RWPE2 (cell line): ENCODE results near the gene SMIM22.

Experiments
- ATAC-seq: fragments of 200-7000 bp; cut with Tn5 transposase; 3 replicates; pipeline ENCODE4 v1.9.1; 2021; ENCODE audit warnings: low read depth
- DNase-seq: peaks from one replicate; pipeline ENCODE4 v3.0.0-alpha.2; 2020; ENCODE audit warnings: low spot score
- H3K27ac ChIP-seq: fragments of 450-650 bp; 2 replicates; pipeline ENCODE4 v1.5.1; 2017; ENCODE audit warnings: mild to moderate bottlenecking; ENCODE audit not compliant: poor library complexity, severe bottlenecking
- H3K27me3 ChIP-seq: fragments of 250-450 bp; sonication (Bioruptor Pico); 2 replicates; pipeline ENCODE4 v1.5.1; 2021; ENCODE audit warnings: mild to moderate bottlenecking, moderate library complexity; ENCODE audit not compliant: insufficient read depth, poor library complexity, severe bottlenecking
- H3K36me3 ChIP-seq: fragments of 250-450 bp; sonication (Bioruptor Pico); 2 replicates; pipeline ENCODE4 v1.5.1; 2020; ENCODE audit warnings: low read depth, mild to moderate bottlenecking, moderate library complexity
- H3K4me1 ChIP-seq: fragments of 250-450 bp; sonication (Bioruptor Pico); 2 replicates; pipeline ENCODE4 v1.5.1; 2021; ENCODE audit warnings: mild to moderate bottlenecking, moderate library complexity; ENCODE audit not compliant: insufficient read depth, poor library complexity, severe bottlenecking
- H3K4me3 ChIP-seq: fragments of 250-450 bp; sonication (Bioruptor Pico); 2 replicates; pipeline ENCODE4 v1.5.1; 2021; ENCODE audit warnings: mild to moderate bottlenecking, moderate library complexity; ENCODE audit not compliant: severe bottlenecking
- H3K9me3 ChIP-seq: fragments of 250-450 bp; sonication (Bioruptor Pico); 2 replicates; pipeline ENCODE4 v1.5.1; 2021; ENCODE audit warnings: mild to moderate bottlenecking, moderate library complexity; ENCODE audit not compliant: severe bottlenecking
- TF ChIP-seq, protein P1 (sequence below): fragments of 450-650 bp; IDR thresholded peaks from one replicate; pipeline ENCODE4 v1.5.1; 2017; ENCODE audit warnings: mild to moderate bottlenecking, moderate library complexity; ENCODE audit not compliant: poor library complexity, severe bottlenecking

The SMIM22 gene

GRCh38 chr16:4769306-4769638 is 25.9 kb upstream of the SMIM22 start:
- H3K36me3 ChIP-seq = peaks cover 6% of the 10 kb centered on the region
- no peaks in the 10 kb centered on the region for H3K27me3 ChIP-seq
- no peak for ATAC-seq
- no peak for DNase-seq
- H3K9me3 ChIP-seq = no peaks in the 10 kb centered on the region
- H3K27ac ChIP-seq = no peak overlapping the region
- H3K4me3 ChIP-seq = peak overlapping the region; percentile 48
- TF ChIP-seq, protein P1, sequence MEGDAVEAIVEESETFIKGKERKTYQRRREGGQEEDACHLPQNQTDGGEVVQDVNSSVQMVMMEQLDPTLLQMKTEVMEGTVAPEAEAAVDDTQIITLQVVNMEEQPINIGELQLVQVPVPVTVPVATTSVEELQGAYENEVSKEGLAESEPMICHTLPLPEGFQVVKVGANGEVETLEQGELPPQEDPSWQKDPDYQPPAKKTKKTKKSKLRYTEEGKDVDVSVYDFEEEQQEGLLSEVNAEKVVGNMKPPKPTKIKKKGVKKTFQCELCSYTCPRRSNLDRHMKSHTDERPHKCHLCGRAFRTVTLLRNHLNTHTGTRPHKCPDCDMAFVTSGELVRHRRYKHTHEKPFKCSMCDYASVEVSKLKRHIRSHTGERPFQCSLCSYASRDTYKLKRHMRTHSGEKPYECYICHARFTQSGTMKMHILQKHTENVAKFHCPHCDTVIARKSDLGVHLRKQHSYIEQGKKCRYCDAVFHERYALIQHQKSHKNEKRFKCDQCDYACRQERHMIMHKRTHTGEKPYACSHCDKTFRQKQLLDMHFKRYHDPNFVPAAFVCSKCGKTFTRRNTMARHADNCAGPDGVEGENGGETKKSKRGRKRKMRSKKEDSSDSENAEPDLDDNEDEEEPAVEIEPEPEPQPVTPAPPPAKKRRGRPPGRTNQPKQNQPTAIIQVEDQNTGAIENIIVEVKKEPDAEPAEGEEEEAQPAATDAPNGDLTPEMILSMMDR = no peak
- H3K4me1 ChIP-seq = peaks cover 7% of the 10 kb centered on the region

- no peak for DNase-seq
- Histone ChIP-seq H3K27me3 (no peaks in the 10 kb centered on the region), H3K4me1 (peaks cover 3% of the 10 kb centered on the region), H3K27ac (no peak overlapping the region), H3K4me3 (no peak overlapping the region), H3K9me3 (no peaks in the 10 kb centered on the region), H3K36me3 (no peaks in the 10 kb centered on the region)
- ATAC-seq = no peak
- TF ChIP-seq, protein P1 = no peak
Measured at GRCh38 chr16:4771646-4772045, 23.5 kb upstream of the SMIM22 start.

DNA sequence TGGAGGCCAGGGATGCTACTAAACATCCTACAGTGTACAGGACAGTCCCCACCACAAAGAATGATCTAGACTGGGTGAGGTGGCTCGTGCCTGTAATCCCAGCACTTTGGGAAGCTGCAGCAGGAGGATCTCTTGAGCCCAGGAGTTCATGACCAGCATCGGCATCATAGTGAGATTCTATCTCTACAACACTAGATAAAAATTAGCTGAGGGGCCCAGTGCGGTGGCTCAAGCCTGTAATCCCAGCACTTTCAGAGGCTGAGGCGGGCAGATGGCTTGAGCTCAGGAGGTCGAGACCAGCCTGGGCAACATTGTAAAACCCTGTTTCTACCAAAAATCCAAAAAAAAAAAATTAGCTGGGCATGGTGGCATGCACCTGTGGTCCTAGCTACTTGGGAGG is 22.8 kb upstream of the SMIM22 start:
- H3K9me3 ChIP-seq = no peaks in the 10 kb centered on the region
- H3K36me3 ChIP-seq = no peaks in the 10 kb centered on the region
- no peak overlapping the region for H3K27ac ChIP-seq
- DNase-seq = no peak
- no peak for ATAC-seq
- TF ChIP-seq, protein P1 = no peak
- no peak overlapping the region for H3K4me3 ChIP-seq
- H3K27me3 ChIP-seq = no peaks in the 10 kb centered on the region
- H3K4me1 ChIP-seq = peaks cover 3% of the 10 kb centered on the region

DNA sequence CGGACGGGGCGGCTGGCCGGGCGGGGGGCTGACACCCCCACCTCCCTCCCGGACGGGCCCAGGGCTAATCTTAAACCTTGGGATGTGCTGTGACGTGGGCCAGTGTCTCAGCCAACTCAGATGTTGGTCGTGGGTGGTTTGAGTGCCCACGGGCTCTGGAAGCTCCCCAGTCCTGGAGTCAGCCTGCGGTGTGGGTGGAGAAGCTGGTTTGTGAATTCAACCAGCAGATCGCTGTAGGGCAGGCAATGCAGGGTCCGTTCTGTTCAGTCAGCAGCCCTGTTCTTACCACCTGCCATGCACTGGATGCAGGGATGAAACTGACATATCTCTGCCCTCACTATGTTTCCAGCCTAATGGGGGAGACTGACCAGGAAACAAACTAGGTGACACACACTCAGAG is 20.2 kb upstream of the SMIM22 start:
- Histone ChIP-seq H3K4me1 (no peaks in the 10 kb centered on the region), H3K9me3 (no peaks in the 10 kb centered on the region), H3K27me3 (no peaks in the 10 kb centered on the region), H3K27ac (no peak overlapping the region), H3K36me3 (no peaks in the 10 kb centered on the region), H3K4me3 (no peak overlapping the region)
- ATAC-seq (no peak), DNase-seq (no peak)
- TF ChIP-seq, protein P1 = no peak

- no peak overlapping the region for H3K27ac ChIP-seq
- H3K4me1 ChIP-seq = no peaks in the 10 kb centered on the region
- TF ChIP-seq, protein P1 = no peak
Measured at GRCh38 chr16:4776141-4776705, 18.9 kb upstream of the SMIM22 start.

More at GRCh38 chr16:4776141-4776705, 18.9 kb upstream of the SMIM22 start:
- DNase-seq = no peak
- Histone ChIP-seq H3K4me3 (no peak overlapping the region), H3K36me3 (no peaks in the 10 kb centered on the region), H3K9me3 (no peaks in the 10 kb centered on the region), H3K27me3 (no peaks in the 10 kb centered on the region)
- no peak for ATAC-seq
